ENCODE results near the gene MAD2L1.

DNA sequence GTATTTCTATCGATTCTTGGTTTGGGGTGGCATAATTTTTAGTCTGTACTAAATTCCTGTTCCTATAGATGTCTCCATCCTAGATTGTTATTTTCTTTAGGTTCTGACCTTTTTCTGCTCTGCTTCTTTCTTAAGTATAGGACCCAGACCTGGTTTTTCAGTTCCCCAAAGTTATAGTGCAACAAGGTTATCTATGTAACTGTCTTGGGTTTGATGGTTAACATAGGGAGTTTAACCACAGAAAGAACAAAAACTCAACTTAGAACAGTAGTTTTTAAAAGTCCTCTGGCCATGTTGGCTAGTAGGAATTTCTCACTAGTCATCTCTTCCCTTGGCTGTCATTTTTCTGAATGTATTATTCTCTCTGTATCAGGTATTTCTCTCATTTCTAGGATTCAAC, 38.8 kb upstream of the MAD2L1 start:
- TF ChIP-seq CTCF (IDR thresholded peaks at IDR 0.05) (no peak), POLR2A (IDR thresholded peaks at IDR 0.05) (no peak)

Data from body of pancreas (tissue), 4 donors.